Nephron progenitor cell (in vitro differentiated cells): ENCODE results near the gene DICER1.

Source experiments
- DNase-seq: peaks from one replicate; pipeline ENCODE4 v3.0.0; 2021
- H3K27ac Mint-ChIP-seq: 2 replicates; pipeline ENCODE4 v1.8.0; 2021; ENCODE audit warnings: mild to moderate bottlenecking, moderate library complexity, mixed read lengths
- H3K27me3 Mint-ChIP-seq: 2 replicates; pipeline ENCODE4 v1.8.0; 2021; ENCODE audit warnings: mild to moderate bottlenecking, low read depth, mixed read lengths; ENCODE audit not compliant: poor library complexity
- H3K36me3 Mint-ChIP-seq: 2 replicates; pipeline ENCODE4 v1.8.0; 2021; ENCODE audit warnings: low read depth, mixed read lengths
- H3K4me1 Mint-ChIP-seq: 2 replicates; pipeline ENCODE4 v1.8.0; 2021; ENCODE audit warnings: mixed read lengths
- H3K4me3 Mint-ChIP-seq: 2 replicates; pipeline ENCODE4 v1.8.0; 2021; ENCODE audit warnings: mild to moderate bottlenecking, moderate library complexity, mixed read lengths
- H3K9me3 Mint-ChIP-seq: 2 replicates; pipeline ENCODE4 v1.8.0; 2021; ENCODE audit warnings: mild to moderate bottlenecking, moderate library complexity, mixed read lengths
- CTCF ChIP-seq: fragments of 200-600 bp; sonication (generic); IDR thresholded peaks from 2 replicates; pipeline ENCODE4 v1.5.0; 2021; ENCODE audit warnings: antibody characterized with exemption

Gene DICER1

DNA sequence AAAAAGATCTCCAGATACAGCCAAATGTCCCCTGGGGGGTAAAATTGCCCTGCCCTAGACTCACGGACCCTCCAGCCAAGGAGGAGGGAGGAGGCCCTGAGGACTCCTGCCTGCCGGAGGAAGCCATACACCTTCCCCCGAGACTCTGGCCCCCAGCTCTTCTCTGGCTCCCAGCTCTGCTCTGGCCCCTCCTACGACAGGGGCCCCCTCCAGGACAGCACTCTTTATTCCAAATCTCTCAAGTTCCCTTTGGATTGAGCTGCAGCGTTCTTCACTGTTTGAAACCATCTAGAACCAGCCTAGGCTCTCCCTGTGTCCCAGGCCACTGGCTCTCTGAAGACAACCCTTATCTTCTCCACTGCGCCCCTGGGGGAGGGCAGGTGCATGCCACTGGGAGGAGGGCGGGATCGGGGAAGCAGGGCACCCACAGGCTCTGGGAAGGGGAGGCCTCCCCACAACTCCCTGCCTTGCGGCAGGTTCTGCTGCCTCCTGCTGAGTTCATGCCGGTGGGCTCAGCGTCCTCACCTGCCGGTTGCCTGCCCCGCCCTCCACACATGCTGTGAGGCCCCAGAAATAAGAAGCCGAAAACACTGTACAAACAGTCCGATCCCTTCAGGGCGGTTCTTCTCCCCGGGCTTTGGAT is 112.7 kb downstream of the DICER1 start:
- Mint-ChIP-seq H3K27me3 (peaks cover 9% of the 10 kb centered on the region), H3K36me3 (no peaks in the 10 kb centered on the region), H3K27ac (no peak overlapping the region), H3K9me3 (no peaks in the 10 kb centered on the region), H3K4me3 (no peak overlapping the region), H3K4me1 (peaks cover 79% of the 10 kb centered on the region)
- TF ChIP-seq CTCF: no peak
- no peak for DNase-seq

DNA sequence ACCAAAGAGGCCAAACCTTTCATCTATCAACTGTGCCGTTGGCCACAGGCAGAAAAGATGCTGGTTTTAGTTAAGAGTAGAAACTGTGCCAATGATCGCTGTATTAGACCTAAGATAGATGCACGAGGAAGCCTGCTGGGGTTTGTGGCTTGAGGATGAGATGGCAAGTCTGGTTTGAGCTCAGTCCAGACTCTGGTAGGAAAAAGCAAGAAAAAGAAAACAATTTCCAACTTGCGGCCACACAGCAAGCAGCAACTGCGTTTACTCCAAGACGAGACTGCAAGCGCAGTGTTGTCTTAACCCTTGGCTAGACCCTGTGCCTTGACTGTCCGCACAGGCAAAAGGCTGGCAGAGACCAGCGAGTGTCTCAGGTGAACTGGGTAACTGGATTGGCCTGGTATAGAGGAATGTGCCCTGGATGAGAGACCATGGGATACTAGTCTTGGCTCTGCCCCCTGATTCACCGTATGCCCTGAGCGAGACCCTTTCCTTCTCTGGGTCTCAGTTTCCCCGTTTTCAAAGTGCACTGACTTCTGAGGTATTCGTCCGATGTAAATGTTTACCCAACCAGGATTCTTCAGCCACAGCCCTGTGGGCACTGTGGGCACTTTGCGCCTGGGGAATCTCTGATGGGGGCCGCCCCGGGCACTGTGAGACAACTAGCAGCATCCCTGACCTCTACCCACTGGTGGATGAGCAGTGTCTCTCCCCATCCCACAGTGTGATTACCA is 113.4 kb downstream of the DICER1 start:
- Mint-ChIP-seq H3K9me3 (no peaks in the 10 kb centered on the region), H3K27me3 (peaks cover 8% of the 10 kb centered on the region)

GRCh38 chr14:95043314-95043713 is 114.0 kb downstream of the DICER1 start:
- Mint-ChIP-seq H3K4me3 (no peak overlapping the region), H3K9me3 (no peaks in the 10 kb centered on the region), H3K27ac (no peak overlapping the region), H3K36me3 (no peaks in the 10 kb centered on the region), H3K27me3 (peaks cover 8% of the 10 kb centered on the region), H3K4me1 (peaks cover 67% of the 10 kb centered on the region)
- no peak for TF ChIP-seq CTCF
- no peak for DNase-seq

More for the DNA sequence above, 113.4 kb downstream of the DICER1 start:
- H3K27ac Mint-ChIP-seq: no peak overlapping the region
- H3K36me3 Mint-ChIP-seq: no peaks in the 10 kb centered on the region
- peaks cover 73% of the 10 kb centered on the region for H3K4me1 Mint-ChIP-seq
- TF ChIP-seq CTCF: no peak
- H3K4me3 Mint-ChIP-seq: no peak overlapping the region
- no peak for DNase-seq

- TF ChIP-seq CTCF: no peak
- Mint-ChIP-seq H3K27ac (no peak overlapping the region), H3K36me3 (no peaks in the 10 kb centered on the region), H3K4me3 (no peak overlapping the region), H3K27me3 (peaks cover 7% of the 10 kb centered on the region), H3K4me1 (peaks cover 49% of the 10 kb centered on the region), H3K9me3 (no peaks in the 10 kb centered on the region)
- DNase-seq: no peak
These were observed 115.8 kb downstream of the DICER1 start for GRCh38 chr14:95041477-95042020.

GRCh38 chr14:95040708-95041476 is 116.4 kb downstream of the DICER1 start:
- DNase-seq: no peak
- no peak for TF ChIP-seq CTCF
- Mint-ChIP-seq H3K27ac (peak overlapping the region; percentile 23), H3K4me3 (no peak overlapping the region), H3K9me3 (no peaks in the 10 kb centered on the region), H3K27me3 (peaks cover 7% of the 10 kb centered on the region), H3K4me1 (peaks cover 43% of the 10 kb centered on the region), H3K36me3 (no peaks in the 10 kb centered on the region)
